ENCODE results near the gene EMSY.

EMSY gene

DNA sequence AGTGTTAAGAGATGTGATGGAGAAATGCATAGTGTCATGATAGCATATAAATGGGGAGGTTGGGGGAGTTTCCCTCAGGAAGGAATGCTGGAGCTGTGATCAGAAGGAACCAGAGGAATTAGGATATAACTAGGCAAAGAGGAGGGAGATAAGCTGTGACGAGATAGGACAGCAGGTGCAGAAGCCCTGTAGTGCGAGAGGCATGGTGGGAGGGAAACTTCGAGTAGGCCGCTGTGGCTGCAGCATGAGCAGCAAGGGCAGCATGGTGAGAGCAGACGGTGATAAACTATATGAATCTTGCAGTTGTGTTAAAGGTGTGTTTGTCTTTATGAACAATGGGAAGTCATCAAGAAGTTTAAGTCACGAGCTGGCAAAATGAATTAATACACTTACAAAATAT, 109.9 kb downstream of the EMSY start:
- no peak overlapping the region for H2AFZ ChIP-seq (ENCODE audit: insufficient read depth, low read length, poor library complexity)
- peaks cover 0 to 2% of the 10 kb centered on the region in 2 experiments for H3K4me1 ChIP-seq (ENCODE audit: control insufficient read depth in 1 of 2, insufficient read depth in 2 of 2, low read length in 2 of 2)
- no peak overlapping the region for H2BK12ac ChIP-seq (ENCODE audit: low read length)
- no peak overlapping the region for H3K23ac ChIP-seq (ENCODE audit: low read length)
- H3K14ac ChIP-seq (ENCODE audit: low read length), result no peak overlapping the region
- no peak overlapping the region for H3K4ac ChIP-seq (ENCODE audit: low read depth, low read length)
- H3K4me2 ChIP-seq (ENCODE audit: low read length), result no peak overlapping the region
- H3K27ac ChIP-seq (ENCODE audit: low read depth, low read length), result no peak overlapping the region
- no peak overlapping the region for H3K18ac ChIP-seq (ENCODE audit: low read length)
- no peak overlapping the region for H2AK5ac ChIP-seq (ENCODE audit: low read length)
- no peaks in the 10 kb centered on the region for H3K9me3 ChIP-seq (ENCODE audit: insufficient read depth, low read depth, low read length)
- H2BK120ac ChIP-seq (ENCODE audit: insufficient read depth, low read length, poor library complexity), result no peak overlapping the region
- no peak for DNase-seq
- H4K8ac ChIP-seq (ENCODE audit: low read depth, low read length), result no peak overlapping the region
- H3K9ac ChIP-seq (ENCODE audit: low read length), result no peak overlapping the region
- H4K12ac ChIP-seq (ENCODE audit: low read depth, low read length), result no peak overlapping the region
- H3K4me3 ChIP-seq (ENCODE audit: low read depth, low read length), result no peak overlapping the region
- H3K79me1 ChIP-seq (ENCODE audit: low read length), result peaks cover 3% of the 10 kb centered on the region
- no peak overlapping the region for H2BK5ac ChIP-seq (ENCODE audit: low read depth, low read length, poor library complexity)
- no peaks in the 10 kb centered on the region for H3K79me2 ChIP-seq (ENCODE audit: control insufficient read depth, insufficient read depth, low read length, poor library complexity)
- H3K27me3 ChIP-seq (ENCODE audit: insufficient read depth, low read length), result no peaks in the 10 kb centered on the region
- H4K91ac ChIP-seq (ENCODE audit: low read depth, low read length), result no peak overlapping the region
- WGBS (ENCODE audit: extremely low coverage, insufficient coverage, insufficient read length), result no CpG with 5 or more reads among the region's 6 CpGs
- H3K36me3 ChIP-seq (ENCODE audit: control insufficient read depth in 1 of 2, insufficient read depth in 2 of 2, low read length in 2 of 2), result peaks cover 0 to 3% of the 10 kb centered on the region in 2 experiments

DNA sequence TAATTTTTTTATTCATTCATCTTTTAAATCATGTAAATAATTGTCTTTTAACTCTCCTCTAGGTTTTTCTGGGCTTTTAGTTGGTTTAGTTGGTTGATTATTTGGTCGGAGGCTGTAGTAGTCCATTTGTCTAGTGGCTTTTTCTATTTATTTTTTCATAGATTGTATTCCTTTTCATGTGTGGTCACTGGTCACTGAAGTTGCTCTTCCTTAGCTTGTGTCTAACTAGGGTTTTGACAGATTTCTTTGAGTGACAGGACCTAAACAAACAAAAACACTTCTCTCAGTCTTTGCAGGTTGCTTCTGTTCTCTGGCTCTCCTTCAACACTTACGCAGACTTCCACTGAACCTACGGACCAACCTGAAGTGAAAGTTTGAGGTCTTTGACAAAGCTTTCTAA, 112.6 kb downstream of the EMSY start:
- no peak overlapping the region for H2AK5ac ChIP-seq (ENCODE audit: low read length)
- no peak overlapping the region for H4K91ac ChIP-seq (ENCODE audit: low read depth, low read length)
- no peak overlapping the region for H3K14ac ChIP-seq (ENCODE audit: low read length)
- no peak overlapping the region for H2BK12ac ChIP-seq (ENCODE audit: low read length)
- H3K4me1 ChIP-seq (ENCODE audit: control insufficient read depth in 1 of 2, insufficient read depth in 2 of 2, low read length in 2 of 2), result no peaks in the 10 kb centered on the region
- no peak overlapping the region for H3K4me3 ChIP-seq (ENCODE audit: low read depth, low read length)
- no peak overlapping the region for H3K23ac ChIP-seq (ENCODE audit: low read length)
- no peak overlapping the region for H2BK120ac ChIP-seq (ENCODE audit: insufficient read depth, low read length, poor library complexity)
- H3K9me3 ChIP-seq (ENCODE audit: insufficient read depth, low read depth, low read length), result no peaks in the 10 kb centered on the region
- no peaks in the 10 kb centered on the region for H3K79me2 ChIP-seq (ENCODE audit: control insufficient read depth, insufficient read depth, low read length, poor library complexity)
- H2AFZ ChIP-seq (ENCODE audit: insufficient read depth, low read length, poor library complexity), result no peak overlapping the region
- peaks cover 3% of the 10 kb centered on the region for H3K79me1 ChIP-seq (ENCODE audit: low read length)
- H3K27me3 ChIP-seq (ENCODE audit: insufficient read depth, low read length), result no peaks in the 10 kb centered on the region
- H3K27ac ChIP-seq (ENCODE audit: low read depth, low read length), result no peak overlapping the region
- H3K18ac ChIP-seq (ENCODE audit: low read length), result no peak overlapping the region
- H3K4me2 ChIP-seq (ENCODE audit: low read length), result no peak overlapping the region
- H3K9ac ChIP-seq (ENCODE audit: low read length), result no peak overlapping the region
- no peak overlapping the region for H2BK5ac ChIP-seq (ENCODE audit: low read depth, low read length, poor library complexity)
- no peak for DNase-seq
- H4K12ac ChIP-seq (ENCODE audit: low read depth, low read length), result no peak overlapping the region
- no peaks in the 10 kb centered on the region for H3K36me3 ChIP-seq (ENCODE audit: control insufficient read depth in 1 of 2, insufficient read depth in 2 of 2, low read length in 2 of 2)
- no peak overlapping the region for H4K8ac ChIP-seq (ENCODE audit: low read depth, low read length)
- WGBS (ENCODE audit: extremely low coverage, insufficient coverage, insufficient read length), result no CpG with 5 or more reads among the region's 3 CpGs
- H3K4ac ChIP-seq (ENCODE audit: low read depth, low read length), result no peak overlapping the region

DNA sequence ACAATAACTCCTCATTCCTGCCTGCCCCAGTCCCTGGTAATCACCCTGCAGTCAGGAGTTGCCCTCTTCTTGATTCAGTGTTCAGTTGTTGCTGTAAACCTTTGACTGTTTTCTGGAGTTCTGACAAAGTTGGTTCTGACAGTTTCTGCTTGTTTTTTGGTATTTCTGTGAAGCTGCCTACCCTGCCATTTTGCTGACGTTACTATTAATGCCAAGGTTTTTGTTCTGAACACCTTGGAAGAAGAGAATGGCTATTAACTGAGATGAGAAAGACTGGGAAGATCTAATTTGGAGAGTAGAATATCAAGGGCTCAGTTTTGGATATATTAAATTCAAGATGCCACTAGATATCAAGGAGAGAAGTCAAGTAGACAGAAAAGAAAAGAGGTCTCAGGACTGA, 113.7 kb downstream of the EMSY start:
- Histone ChIP-seq H3K4ac (ENCODE audit: low read depth, low read length) (no peak overlapping the region), H3K27me3 (ENCODE audit: insufficient read depth, low read length) (no peaks in the 10 kb centered on the region), H2AK5ac (ENCODE audit: low read length) (no peak overlapping the region), H3K79me2 (ENCODE audit: control insufficient read depth, insufficient read depth, low read length, poor library complexity) (no peaks in the 10 kb centered on the region), H4K91ac (ENCODE audit: low read depth, low read length) (no peak overlapping the region), H3K4me3 (ENCODE audit: low read depth, low read length) (no peak overlapping the region), H2AFZ (ENCODE audit: insufficient read depth, low read length, poor library complexity) (no peak overlapping the region), H3K18ac (ENCODE audit: low read length) (no peak overlapping the region), H2BK5ac (ENCODE audit: low read depth, low read length, poor library complexity) (no peak overlapping the region), H3K27ac (ENCODE audit: low read depth, low read length) (no peak overlapping the region), H3K36me3 (ENCODE audit: control insufficient read depth in 1 of 2, insufficient read depth in 2 of 2, low read length in 2 of 2) (no peaks in the 10 kb centered on the region), H3K4me1 (ENCODE audit: control insufficient read depth in 1 of 2, insufficient read depth in 2 of 2, low read length in 2 of 2) (no peaks in the 10 kb centered on the region), H2BK120ac (ENCODE audit: insufficient read depth, low read length, poor library complexity) (no peak overlapping the region), H3K9me3 (ENCODE audit: insufficient read depth, low read depth, low read length) (no peaks in the 10 kb centered on the region), H2BK12ac (ENCODE audit: low read length) (no peak overlapping the region), H3K23ac (ENCODE audit: low read length) (no peak overlapping the region), H3K79me1 (ENCODE audit: low read length) (peaks cover 3% of the 10 kb centered on the region), H3K14ac (ENCODE audit: low read length) (no peak overlapping the region), H4K8ac (ENCODE audit: low read depth, low read length) (no peak overlapping the region), H3K9ac (ENCODE audit: low read length) (no peak overlapping the region), H3K4me2 (ENCODE audit: low read length) (no peak overlapping the region), H4K12ac (ENCODE audit: low read depth, low read length) (no peak overlapping the region)
- WGBS (ENCODE audit: extremely low coverage, insufficient coverage, insufficient read length), result no CpG with 5 or more reads among the region's 1 CpG
- DNase-seq, result no peak

DNA sequence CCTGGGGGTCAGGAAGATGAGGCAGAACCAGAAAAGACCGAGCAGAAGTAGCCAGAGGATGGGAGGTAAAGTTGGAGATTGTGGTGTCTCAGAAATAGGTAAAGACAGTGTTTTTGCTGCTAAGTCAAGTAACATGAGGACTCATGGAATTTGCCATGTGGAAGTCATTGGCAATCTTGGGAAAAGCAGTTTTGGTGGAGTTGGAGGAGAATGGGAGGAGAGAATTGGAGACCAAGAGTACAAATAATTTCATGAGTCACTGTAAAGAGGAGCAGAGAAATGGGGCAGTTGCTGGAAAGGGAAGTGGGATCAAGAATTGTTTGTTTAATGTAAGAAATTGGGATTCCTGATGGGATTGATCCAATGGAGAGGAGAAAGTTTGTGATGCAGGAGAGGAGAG, 114.1 kb downstream of the EMSY start:
- no peaks in the 10 kb centered on the region for H3K36me3 ChIP-seq (ENCODE audit: control insufficient read depth in 1 of 2, insufficient read depth in 2 of 2, low read length in 2 of 2)
- H3K79me2 ChIP-seq (ENCODE audit: control insufficient read depth, insufficient read depth, low read length, poor library complexity), result no peaks in the 10 kb centered on the region
- no CpG with 5 or more reads among the region's 1 CpG for WGBS (ENCODE audit: extremely low coverage, insufficient coverage, insufficient read length)

More for the DNA sequence above, 114.1 kb downstream of the EMSY start:
- Histone ChIP-seq H3K4me2 (ENCODE audit: low read length) (no peak overlapping the region), H3K79me1 (ENCODE audit: low read length) (peaks cover 3% of the 10 kb centered on the region), H3K27me3 (ENCODE audit: insufficient read depth, low read length) (no peaks in the 10 kb centered on the region), H3K23ac (ENCODE audit: low read length) (no peak overlapping the region), H4K12ac (ENCODE audit: low read depth, low read length) (no peak overlapping the region), H3K18ac (ENCODE audit: low read length) (no peak overlapping the region), H2BK120ac (ENCODE audit: insufficient read depth, low read length, poor library complexity) (no peak overlapping the region), H4K91ac (ENCODE audit: low read depth, low read length) (no peak overlapping the region), H2AFZ (ENCODE audit: insufficient read depth, low read length, poor library complexity) (no peak overlapping the region), H3K4me3 (ENCODE audit: low read depth, low read length) (no peak overlapping the region), H3K9me3 (ENCODE audit: insufficient read depth, low read depth, low read length) (no peaks in the 10 kb centered on the region), H4K8ac (ENCODE audit: low read depth, low read length) (no peak overlapping the region), H3K4me1 (ENCODE audit: control insufficient read depth in 1 of 2, insufficient read depth in 2 of 2, low read length in 2 of 2) (no peaks in the 10 kb centered on the region), H3K14ac (ENCODE audit: low read length) (no peak overlapping the region), H2BK12ac (ENCODE audit: low read length) (no peak overlapping the region), H3K9ac (ENCODE audit: low read length) (no peak overlapping the region), H2AK5ac (ENCODE audit: low read length) (no peak overlapping the region), H3K27ac (ENCODE audit: low read depth, low read length) (no peak overlapping the region), H3K4ac (ENCODE audit: low read depth, low read length) (no peak overlapping the region), H2BK5ac (ENCODE audit: low read depth, low read length, poor library complexity) (no peak overlapping the region)
- DNase-seq, result no peak
